Measurements from ENCODE around the gene MLH1.

- no peak for TF ChIP-seq ZNF274 (IDR thresholded peaks at IDR 0.05; ENCODE audit: low read depth, low read length)
- no peak for TF ChIP-seq YY1 (IDR thresholded peaks at IDR 0.05; ENCODE audit: insufficient read depth, insufficient read length)
These were observed 21.3 kb downstream of the MLH1 start for GRCh38 chr3:37014620-37015019.
